HL-60 (cell line): ENCODE data around the gene OLFM4.

ENCODE experiments used
- DNase-seq, 2 experiments: peaks; one replicate each; pipeline ENCODE4 v3.0.0-alpha.2; 2010 to 2020; ENCODE audit warnings: low read depth in 1 of 2, low spot score in 1 of 2
- H3K27ac ChIP-seq: fragments of 250-450 bp; sonication (Bioruptor Pico); replicated peaks from 2 replicates; pipeline ENCODE4 v1.5.1; 2020; ENCODE audit warnings: mild to moderate bottlenecking, moderate library complexity
- H3K27me3 ChIP-seq: fragments of 250-450 bp; sonication (Bioruptor Pico); 2 replicates; pipeline ENCODE4 v1.5.1; 2021; ENCODE audit warnings: mild to moderate bottlenecking, moderate library complexity; ENCODE audit not compliant: insufficient read depth, poor library complexity, severe bottlenecking
- H3K4me3 ChIP-seq: replicated peaks from 2 replicates; pipeline ENCODE4 v1.5.1; 2011; ENCODE audit warnings: mild to moderate bottlenecking, control low read depth, low read length; ENCODE audit not compliant: insufficient read depth
- GABPA ChIP-seq: IDR thresholded peaks from 2 replicates; pipeline ENCODE4 v1.6.1; 2012; ENCODE audit warnings: low read depth
- POLR2AphosphoS5 ChIP-seq: IDR thresholded peaks from 2 replicates; pipeline ENCODE4 v1.6.1; 2012; ENCODE audit warnings: low read depth
- SPI1 ChIP-seq: IDR thresholded peaks from 2 replicates; pipeline ENCODE4 v1.6.1; 2012; ENCODE audit warnings: low read depth, mild to moderate bottlenecking, borderline replicate concordance
- TF ChIP-seq, protein P1 (sequence below): IDR thresholded peaks from one replicate; pipeline ENCODE4 v1.5.1; 2011; ENCODE audit warnings: low read length, control low read depth, inconsistent platforms; ENCODE audit not compliant: insufficient read depth
- TF ChIP-seq, protein P2 (sequence below): IDR thresholded peaks from 2 replicates; pipeline ENCODE4 v1.6.1; 2012; ENCODE audit warnings: low read depth; ENCODE audit not compliant: insufficient replicate concordance

Gene OLFM4

DNA sequence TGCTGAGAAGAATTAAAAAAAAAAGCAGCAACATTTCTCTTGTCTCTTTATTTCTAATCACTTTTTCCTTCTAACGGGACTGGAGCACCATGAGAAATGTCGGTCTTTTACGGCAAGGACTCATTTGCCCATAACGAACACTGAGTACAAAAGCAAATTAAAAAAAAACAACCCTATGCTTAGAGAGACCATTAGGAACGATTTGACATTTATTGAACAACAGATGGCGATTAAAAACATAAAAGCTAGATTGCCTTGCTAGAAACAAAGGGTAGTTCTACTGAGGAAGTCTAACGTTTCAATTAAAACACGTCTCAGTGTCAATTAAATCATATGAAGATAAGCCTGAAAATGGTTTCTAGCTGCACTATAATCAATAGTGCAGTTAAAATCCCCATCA, 51.1 kb downstream of the OLFM4 start:
- DNase-seq, result no peak
- Histone ChIP-seq H3K27me3 (no peaks in the 10 kb centered on the region), H3K27ac (no peak overlapping the region), H3K4me3 (no peak overlapping the region)
- TF ChIP-seq, protein P1, sequence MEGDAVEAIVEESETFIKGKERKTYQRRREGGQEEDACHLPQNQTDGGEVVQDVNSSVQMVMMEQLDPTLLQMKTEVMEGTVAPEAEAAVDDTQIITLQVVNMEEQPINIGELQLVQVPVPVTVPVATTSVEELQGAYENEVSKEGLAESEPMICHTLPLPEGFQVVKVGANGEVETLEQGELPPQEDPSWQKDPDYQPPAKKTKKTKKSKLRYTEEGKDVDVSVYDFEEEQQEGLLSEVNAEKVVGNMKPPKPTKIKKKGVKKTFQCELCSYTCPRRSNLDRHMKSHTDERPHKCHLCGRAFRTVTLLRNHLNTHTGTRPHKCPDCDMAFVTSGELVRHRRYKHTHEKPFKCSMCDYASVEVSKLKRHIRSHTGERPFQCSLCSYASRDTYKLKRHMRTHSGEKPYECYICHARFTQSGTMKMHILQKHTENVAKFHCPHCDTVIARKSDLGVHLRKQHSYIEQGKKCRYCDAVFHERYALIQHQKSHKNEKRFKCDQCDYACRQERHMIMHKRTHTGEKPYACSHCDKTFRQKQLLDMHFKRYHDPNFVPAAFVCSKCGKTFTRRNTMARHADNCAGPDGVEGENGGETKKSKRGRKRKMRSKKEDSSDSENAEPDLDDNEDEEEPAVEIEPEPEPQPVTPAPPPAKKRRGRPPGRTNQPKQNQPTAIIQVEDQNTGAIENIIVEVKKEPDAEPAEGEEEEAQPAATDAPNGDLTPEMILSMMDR, result no peak
- no peak for TF ChIP-seq GABPA
- TF ChIP-seq SPI1, result no peak
- TF ChIP-seq, protein P2, sequence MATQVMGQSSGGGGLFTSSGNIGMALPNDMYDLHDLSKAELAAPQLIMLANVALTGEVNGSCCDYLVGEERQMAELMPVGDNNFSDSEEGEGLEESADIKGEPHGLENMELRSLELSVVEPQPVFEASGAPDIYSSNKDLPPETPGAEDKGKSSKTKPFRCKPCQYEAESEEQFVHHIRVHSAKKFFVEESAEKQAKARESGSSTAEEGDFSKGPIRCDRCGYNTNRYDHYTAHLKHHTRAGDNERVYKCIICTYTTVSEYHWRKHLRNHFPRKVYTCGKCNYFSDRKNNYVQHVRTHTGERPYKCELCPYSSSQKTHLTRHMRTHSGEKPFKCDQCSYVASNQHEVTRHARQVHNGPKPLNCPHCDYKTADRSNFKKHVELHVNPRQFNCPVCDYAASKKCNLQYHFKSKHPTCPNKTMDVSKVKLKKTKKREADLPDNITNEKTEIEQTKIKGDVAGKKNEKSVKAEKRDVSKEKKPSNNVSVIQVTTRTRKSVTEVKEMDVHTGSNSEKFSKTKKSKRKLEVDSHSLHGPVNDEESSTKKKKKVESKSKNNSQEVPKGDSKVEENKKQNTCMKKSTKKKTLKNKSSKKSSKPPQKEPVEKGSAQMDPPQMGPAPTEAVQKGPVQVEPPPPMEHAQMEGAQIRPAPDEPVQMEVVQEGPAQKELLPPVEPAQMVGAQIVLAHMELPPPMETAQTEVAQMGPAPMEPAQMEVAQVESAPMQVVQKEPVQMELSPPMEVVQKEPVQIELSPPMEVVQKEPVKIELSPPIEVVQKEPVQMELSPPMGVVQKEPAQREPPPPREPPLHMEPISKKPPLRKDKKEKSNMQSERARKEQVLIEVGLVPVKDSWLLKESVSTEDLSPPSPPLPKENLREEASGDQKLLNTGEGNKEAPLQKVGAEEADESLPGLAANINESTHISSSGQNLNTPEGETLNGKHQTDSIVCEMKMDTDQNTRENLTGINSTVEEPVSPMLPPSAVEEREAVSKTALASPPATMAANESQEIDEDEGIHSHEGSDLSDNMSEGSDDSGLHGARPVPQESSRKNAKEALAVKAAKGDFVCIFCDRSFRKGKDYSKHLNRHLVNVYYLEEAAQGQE, result no peak
- TF ChIP-seq POLR2AphosphoS5, result no peak

DNA sequence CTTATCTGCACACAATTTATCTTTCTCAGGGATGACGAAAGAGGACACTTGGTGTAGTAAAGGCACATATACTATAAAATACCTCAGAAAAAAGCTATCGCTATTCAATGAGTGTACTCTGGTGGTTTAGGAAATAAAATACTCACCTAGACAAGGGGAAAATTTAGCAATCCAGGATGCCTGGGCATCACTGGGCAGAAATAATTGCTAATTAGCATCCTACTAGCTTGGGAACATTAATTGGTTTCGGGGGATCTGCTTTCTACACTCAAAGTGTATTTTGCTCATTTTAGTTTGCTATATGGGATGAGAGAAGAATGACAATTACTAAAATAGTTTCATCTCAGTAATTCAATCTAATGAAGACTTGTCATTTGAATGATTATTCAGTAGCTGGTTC, 60.3 kb downstream of the OLFM4 start:
- TF ChIP-seq SPI1 (no peak), GABPA (no peak), POLR2AphosphoS5 (no peak)
- TF ChIP-seq, protein P2, result no peak
- TF ChIP-seq, protein P1, result no peak
- H3K27ac ChIP-seq, result no peak overlapping the region
- no peak overlapping the region for H3K4me3 ChIP-seq
- H3K27me3 ChIP-seq, result peaks cover 17% of the 10 kb centered on the region
- no peak for DNase-seq

DNA sequence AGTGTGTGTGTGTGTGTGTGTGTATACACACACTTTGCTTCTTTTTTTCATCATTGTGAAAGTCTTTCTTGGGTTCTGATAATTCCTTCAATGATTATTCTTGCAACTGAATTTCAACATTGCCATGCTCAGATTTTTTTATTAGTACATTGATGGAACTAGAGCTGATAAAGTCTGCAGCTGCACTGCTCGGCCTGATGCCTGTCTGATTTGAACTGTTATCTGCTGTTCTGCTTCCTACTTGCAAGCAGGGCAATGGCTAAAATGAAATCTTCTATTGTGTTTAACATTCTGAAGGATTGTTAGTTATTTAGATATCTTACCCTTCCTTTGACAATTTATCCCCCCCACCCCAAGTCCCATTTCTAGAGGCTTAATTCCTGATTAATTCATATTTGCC, 61.3 kb downstream of the OLFM4 start:
- no peak overlapping the region for H3K4me3 ChIP-seq
- TF ChIP-seq, protein P2, result no peak
- TF ChIP-seq SPI1, result no peak
- TF ChIP-seq POLR2AphosphoS5, result no peak
- TF ChIP-seq, protein P1, result no peak
- no peak for TF ChIP-seq GABPA
- peaks cover 17% of the 10 kb centered on the region for H3K27me3 ChIP-seq
- no peak overlapping the region for H3K27ac ChIP-seq
- no peak for DNase-seq
